ENCODE measurements around the gene ZNF205.

DNA sequence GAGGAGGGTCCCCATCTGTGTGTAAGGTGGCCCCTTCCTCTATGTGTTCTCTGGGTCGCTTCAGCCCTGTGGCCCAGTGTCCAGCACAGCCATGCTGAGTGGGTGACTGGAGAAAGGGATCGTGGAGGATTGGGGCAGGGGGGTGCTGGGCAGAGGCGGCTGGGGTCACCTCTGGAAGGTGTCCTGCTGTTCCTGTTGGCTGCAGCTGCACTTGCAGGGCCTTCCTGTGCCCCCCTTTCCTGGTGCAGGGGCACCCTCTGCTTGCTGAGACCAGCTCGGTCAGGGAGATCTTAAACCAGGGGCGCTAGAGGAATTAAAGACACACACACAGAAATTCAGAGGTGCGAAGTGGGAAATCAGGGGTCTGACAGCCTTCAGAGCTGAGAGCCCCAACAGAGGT lies 35.8 kb upstream of the ZNF205 start:
- TF ChIP-seq, protein P1, sequence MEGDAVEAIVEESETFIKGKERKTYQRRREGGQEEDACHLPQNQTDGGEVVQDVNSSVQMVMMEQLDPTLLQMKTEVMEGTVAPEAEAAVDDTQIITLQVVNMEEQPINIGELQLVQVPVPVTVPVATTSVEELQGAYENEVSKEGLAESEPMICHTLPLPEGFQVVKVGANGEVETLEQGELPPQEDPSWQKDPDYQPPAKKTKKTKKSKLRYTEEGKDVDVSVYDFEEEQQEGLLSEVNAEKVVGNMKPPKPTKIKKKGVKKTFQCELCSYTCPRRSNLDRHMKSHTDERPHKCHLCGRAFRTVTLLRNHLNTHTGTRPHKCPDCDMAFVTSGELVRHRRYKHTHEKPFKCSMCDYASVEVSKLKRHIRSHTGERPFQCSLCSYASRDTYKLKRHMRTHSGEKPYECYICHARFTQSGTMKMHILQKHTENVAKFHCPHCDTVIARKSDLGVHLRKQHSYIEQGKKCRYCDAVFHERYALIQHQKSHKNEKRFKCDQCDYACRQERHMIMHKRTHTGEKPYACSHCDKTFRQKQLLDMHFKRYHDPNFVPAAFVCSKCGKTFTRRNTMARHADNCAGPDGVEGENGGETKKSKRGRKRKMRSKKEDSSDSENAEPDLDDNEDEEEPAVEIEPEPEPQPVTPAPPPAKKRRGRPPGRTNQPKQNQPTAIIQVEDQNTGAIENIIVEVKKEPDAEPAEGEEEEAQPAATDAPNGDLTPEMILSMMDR (IDR thresholded peaks at IDR 0.05): no peak
- no peak for TF ChIP-seq POLR2A (IDR thresholded peaks at IDR 0.05)
